Upper lobe of left lung (tissue), 6 donors: Measurements from ENCODE around the gene KLHL18. TPM values are rescaled to one million over a fixed set of nuclear protein-coding genes. Genes with fewer than 3 reads are reported as not detected.

Experiments used
- ATAC-seq, 2 donors: fragments of 200-7000 bp; cut with Tn5 transposase; one replicate each; pipeline ENCODE4 v1.9.1; 2022; ENCODE audit warnings: mild to moderate bottlenecking in 2 of 2, moderate library complexity in 2 of 2; ENCODE audit not compliant: low FRiP score in 2 of 2
- DNase-seq, 2 donors: peaks; one replicate each; pipeline ENCODE4 v3.0.0-alpha.2; 2019 to 2020
- H3K27ac ChIP-seq, 4 donors: fragments of 200-600 bp; sonication (generic); one replicate each; pipeline ENCODE4 v1.5.1; 2016 to 2019
- H3K27me3 ChIP-seq, 4 donors: fragments of 200-600 bp; sonication (generic); one replicate each; pipeline ENCODE4 v1.5.1; 2017 to 2019
- H3K36me3 ChIP-seq, 4 donors: fragments of 200-600 bp; sonication (generic); one replicate each; pipeline ENCODE4 v1.5.1; 2016 to 2019
- H3K4me1 ChIP-seq, 4 donors: fragments of 200-600 bp; sonication (generic); one replicate each; pipeline ENCODE4 v1.5.1; 2018 to 2019
- H3K4me3 ChIP-seq, 4 donors: fragments of 200-600 bp; sonication (generic); one replicate each; pipeline ENCODE4 v1.5.1; 2017 to 2019; ENCODE audit warnings: mild to moderate bottlenecking in 2 of 4, moderate library complexity in 1 of 4
- H3K9me3 ChIP-seq, 4 donors: fragments of 200-600 bp; sonication (generic); one replicate each; pipeline ENCODE4 v1.5.1; 2018 to 2019
- CTCF ChIP-seq, 6 experiments: fragments of 450-650 bp in 4 of 6; fragments of 200-600 bp in 2 of 6; sonication (generic) in 2 of 6; IDR thresholded peaks; one replicate each; pipeline ENCODE4 v1.5.1; 2016 to 2019; ENCODE audit warnings: antibody characterized with exemption in 6 of 6
- EP300 ChIP-seq, 4 donors: sonication (generic); formaldehyde crosslinking; IDR thresholded peaks; one replicate each; pipeline ENCODE4 v1.5.1; 2017; ENCODE audit warnings: antibody characterized with exemption in 4 of 4, control low read depth in 2 of 4
- POLR2A ChIP-seq, 4 donors: fragments of 450-650 bp; IDR thresholded peaks; one replicate each; pipeline ENCODE4 v1.5.1; 2016 to 2017; ENCODE audit warnings: antibody characterized with exemption in 4 of 4, mild to moderate bottlenecking in 2 of 4
- POLR2AphosphoS5 ChIP-seq, 2 donors: sonication (generic); formaldehyde crosslinking; IDR thresholded peaks; one replicate each; pipeline ENCODE4 v1.5.1; 2017; ENCODE audit warnings: antibody characterized with exemption in 2 of 2
- WGBS, 2 donors: methylation state at CpG; one replicate each; pipeline ENCODE4 v1.1.5; 2017 to 2018; 5-methylcytosine and 5-hydroxymethylcytosine counted together
- total RNA-seq, 6 donors: library from RNA; depleted of rRNA in 4 of 6; stranded (reverse); fragments of >200 nt in 4 of 6; gene quantifications; one replicate each; pipeline versions ENCODE4 v1.1.0 to v1.2.1, GENCODE V29; 2016 to 2021
- donor health status: DM: no; HTN: no; CAD: no; lungs with moderate emphysema.
- donor health status: DM: no; HTN: yes; CAD: no; lungs with severe emphysema.

Gene KLHL18
- total RNA-seq, 6 donors from 2014 or later: 12.6 to 35.5 (median 19.4) TPM

- H3K4me1 ChIP-seq: peaks cover 21 to 52% (median 29%) of the 10 kb centered on the region in 4 donors
- ATAC-seq (no peak), DNase-seq (no peak)
- no peak for TF ChIP-seq CTCF (IDR thresholded peaks at IDR 0.05)
- 91 to 94% methylated on average over 4 of the region's 4 CpGs for WGBS, 2 donors
- no peaks in the 10 kb centered on the region for H3K27me3 ChIP-seq
- H3K27ac ChIP-seq: peak overlapping the region in 1 of 4 donors; percentile 46
- H3K36me3 ChIP-seq: peaks cover 0 to 20% (median 8%) of the 10 kb centered on the region in 4 donors
- no peaks in the 10 kb centered on the region for H3K9me3 ChIP-seq
- no peak overlapping the region for H3K4me3 ChIP-seq
Observed at GRCh38 chr3:47384425-47384824, 101.7 kb downstream of the KLHL18 start.

DNA sequence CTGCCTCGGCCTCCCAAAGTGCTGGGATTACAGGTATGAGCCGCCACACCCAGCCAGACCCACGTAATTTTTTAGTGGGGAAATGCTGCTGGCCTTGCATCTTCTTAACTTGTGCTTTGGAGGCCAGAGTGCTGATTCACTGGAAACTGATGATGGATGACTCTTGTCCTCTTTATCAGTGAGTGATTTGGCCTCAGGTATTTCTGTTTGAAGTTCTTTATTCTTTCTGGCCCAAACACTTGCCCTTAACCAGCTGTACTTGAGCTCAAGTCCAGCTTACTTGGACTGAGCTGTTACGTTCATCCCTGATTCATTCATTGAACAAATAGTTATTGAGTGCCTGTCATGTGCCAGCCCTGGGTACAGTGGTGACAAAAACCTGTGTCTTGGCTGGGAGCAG is 102.3 kb downstream of the KLHL18 start:
- Histone ChIP-seq H3K27ac (peak overlapping the region; percentile 18 to 67 (median 48)), H3K27me3 (no peaks in the 10 kb centered on the region), H3K36me3 (peaks cover 0 to 20% (median 8%) of the 10 kb centered on the region in 4 donors), H3K4me3 (no peak overlapping the region), H3K9me3 (no peaks in the 10 kb centered on the region), H3K4me1 (peaks cover 16 to 46% (median 23%) of the 10 kb centered on the region in 4 donors)
- DNase-seq (peak in 1 of 2 donors; percentile 47), ATAC-seq (no peak)
- TF ChIP-seq POLR2AphosphoS5 (IDR thresholded peaks at IDR 0.05) (no peak), POLR2A (IDR thresholded peaks at IDR 0.05) (no peak), CTCF (IDR thresholded peaks at IDR 0.05) (no peak), EP300 (IDR thresholded peaks at IDR 0.05) (no peak)
- WGBS, 2 donors: 78 to 82% methylated on average over 3 to 4 of the region's 4 CpGs

DNA sequence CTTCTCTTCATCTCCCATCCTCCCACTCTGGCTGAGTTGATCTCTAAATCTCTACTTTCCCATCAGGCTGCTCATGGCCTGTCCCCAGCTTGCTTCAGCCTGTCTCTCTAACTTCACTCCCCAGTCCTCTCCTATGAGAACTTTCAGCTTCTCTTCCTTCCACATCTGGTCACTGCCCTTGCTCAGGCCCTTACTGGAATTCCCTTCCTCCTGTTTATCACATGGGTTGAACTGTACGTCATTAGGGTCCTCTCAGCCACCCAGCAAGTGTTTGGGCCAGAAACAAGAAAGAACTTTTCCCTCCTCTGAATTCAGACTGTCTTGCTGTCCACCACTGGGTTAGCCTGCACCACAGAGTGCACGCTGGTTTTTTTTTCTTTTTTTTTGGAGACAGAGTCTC is 103.1 kb downstream of the KLHL18 start:
- Histone ChIP-seq H3K4me1 (peaks cover 16 to 43% (median 22%) of the 10 kb centered on the region in 4 donors), H3K36me3 (peaks cover 0 to 20% (median 8%) of the 10 kb centered on the region in 4 donors), H3K9me3 (no peaks in the 10 kb centered on the region), H3K27me3 (no peaks in the 10 kb centered on the region), H3K27ac (peak overlapping the region; percentile 18 to 67 (median 35)), H3K4me3 (no peak overlapping the region)
- DNase-seq: no peak
- ATAC-seq: no peak
- TF ChIP-seq CTCF (IDR thresholded peaks at IDR 0.05): no peak
- TF ChIP-seq EP300 (IDR thresholded peaks at IDR 0.05): no peak
- TF ChIP-seq POLR2AphosphoS5 (IDR thresholded peaks at IDR 0.05): no peak
- no peak for TF ChIP-seq POLR2A (IDR thresholded peaks at IDR 0.05)
- 84 to 85% methylated on average over 2 of the region's 2 CpGs for WGBS, 2 donors

DNA sequence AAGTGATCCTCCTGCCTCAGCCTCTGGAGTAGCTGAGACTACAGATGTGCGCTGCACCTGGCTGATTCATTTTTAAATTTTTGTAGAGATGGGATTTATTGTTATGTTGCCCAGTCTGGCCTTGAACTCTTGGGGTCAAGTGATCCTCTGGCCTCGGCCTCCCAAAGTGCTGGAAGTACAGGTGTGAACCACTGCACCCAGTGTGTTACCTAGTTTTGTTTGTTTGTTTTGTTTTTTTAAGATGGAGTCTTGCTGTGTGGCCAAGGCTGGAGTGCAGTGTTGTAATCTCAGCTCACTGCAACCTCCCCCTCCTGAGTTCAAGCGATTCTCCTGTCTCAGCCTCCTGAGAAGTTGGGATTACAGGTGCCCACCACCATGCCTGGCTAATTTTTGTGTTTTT is 110.2 kb downstream of the KLHL18 start:
- TF ChIP-seq EP300 (IDR thresholded peaks at IDR 0.05): no peak
- no peak for TF ChIP-seq CTCF (IDR thresholded peaks at IDR 0.05)
- TF ChIP-seq POLR2A (IDR thresholded peaks at IDR 0.05): no peak
- WGBS, 2 donors: 90 to 93% methylated on average over 3 of the region's 3 CpGs
- H3K27ac ChIP-seq: no peak overlapping the region

GRCh38 chr3:47394140-47394870 is 111.6 kb downstream of the KLHL18 start:
- DNase-seq (no peak), ATAC-seq (no peak)
- 43% methylated on average over 8 of the region's 8 CpGs for WGBS, 2 donors
- H3K36me3 ChIP-seq: peaks cover 0 to 37% (median 11%) of the 10 kb centered on the region in 4 donors
- no peaks in the 10 kb centered on the region for H3K27me3 ChIP-seq
- H3K27ac ChIP-seq: peak overlapping the region; percentile 23 to 75 (median 48)
- H3K9me3 ChIP-seq: no peaks in the 10 kb centered on the region
- TF ChIP-seq EP300 (IDR thresholded peaks at IDR 0.05): no peak
- TF ChIP-seq CTCF (IDR thresholded peaks at IDR 0.05): peak in 1 of 6 experiments; percentile 11
- H3K4me3 ChIP-seq: no peak overlapping the region
- peaks cover 18 to 35% (median 24%) of the 10 kb centered on the region in 4 donors for H3K4me1 ChIP-seq

More for the DNA sequence above, 110.2 kb downstream of the KLHL18 start:
- no peaks in the 10 kb centered on the region for H3K9me3 ChIP-seq
- H3K4me1 ChIP-seq: peaks cover 18 to 26% (median 24%) of the 10 kb centered on the region in 4 donors
- H3K4me3 ChIP-seq: no peak overlapping the region
- DNase-seq (no peak), ATAC-seq (no peak)
- H3K27me3 ChIP-seq: no peaks in the 10 kb centered on the region
- peaks cover 0 to 33% (median 11%) of the 10 kb centered on the region in 4 donors for H3K36me3 ChIP-seq
